Activated effector memory CD4-positive, alpha-beta T cell treated with Interleukin-2 at 50 U/mL for 16 hours (primary cell): ENCODE results near the gene CDH15.

Experiments
- DNase-seq: peaks from one replicate; pipeline ENCODE4 v3.0.0-alpha.2; 2020

Gene CDH15

GRCh38 chr16:89140981-89141883 is 30.3 kb upstream of the CDH15 start:
- no peak for DNase-seq

- no peak for DNase-seq
These were observed 29.7 kb upstream of the CDH15 start for GRCh38 chr16:89141884-89142267.

DNA sequence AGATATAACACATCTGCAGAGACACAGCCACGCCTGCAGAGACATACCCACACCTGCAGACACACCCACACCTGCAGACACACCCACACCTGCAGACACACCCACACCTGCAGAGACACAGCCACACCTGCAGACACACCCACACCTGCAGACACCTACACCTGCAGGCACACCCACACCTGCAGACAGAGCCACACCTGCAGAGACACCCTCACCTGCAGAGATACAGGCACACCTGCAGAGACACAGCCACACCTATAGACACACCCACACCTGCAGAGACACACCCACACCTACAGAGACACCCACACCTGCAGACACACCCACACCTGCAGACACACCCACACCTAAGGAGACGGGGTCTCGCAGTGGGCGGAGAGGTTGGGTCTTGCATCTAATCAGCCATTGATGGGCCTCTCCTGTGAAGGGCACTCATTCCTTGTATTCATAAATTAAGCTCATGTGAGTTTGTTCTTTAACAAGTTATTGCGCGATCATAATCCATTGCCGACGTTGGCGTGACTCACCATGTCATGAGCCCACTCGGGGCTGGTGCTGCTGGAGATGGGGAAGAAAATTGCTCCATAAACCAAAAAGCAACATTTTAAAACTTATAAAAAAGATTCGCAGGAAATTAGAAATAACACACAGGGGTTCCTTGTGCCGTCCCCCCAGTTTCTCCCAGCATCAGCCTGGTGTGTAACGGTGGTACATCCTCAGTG is 28.9 kb upstream of the CDH15 start:
- DNase-seq: no peak

GRCh38 chr16:89143201-89143741 is 28.3 kb upstream of the CDH15 start:
- DNase-seq: no peak

- DNase-seq: no peak
These were observed 27.5 kb upstream of the CDH15 start for GRCh38 chr16:89143911-89144675.

GRCh38 chr16:89144681-89145080 is 26.9 kb upstream of the CDH15 start:
- DNase-seq: no peak

DNA sequence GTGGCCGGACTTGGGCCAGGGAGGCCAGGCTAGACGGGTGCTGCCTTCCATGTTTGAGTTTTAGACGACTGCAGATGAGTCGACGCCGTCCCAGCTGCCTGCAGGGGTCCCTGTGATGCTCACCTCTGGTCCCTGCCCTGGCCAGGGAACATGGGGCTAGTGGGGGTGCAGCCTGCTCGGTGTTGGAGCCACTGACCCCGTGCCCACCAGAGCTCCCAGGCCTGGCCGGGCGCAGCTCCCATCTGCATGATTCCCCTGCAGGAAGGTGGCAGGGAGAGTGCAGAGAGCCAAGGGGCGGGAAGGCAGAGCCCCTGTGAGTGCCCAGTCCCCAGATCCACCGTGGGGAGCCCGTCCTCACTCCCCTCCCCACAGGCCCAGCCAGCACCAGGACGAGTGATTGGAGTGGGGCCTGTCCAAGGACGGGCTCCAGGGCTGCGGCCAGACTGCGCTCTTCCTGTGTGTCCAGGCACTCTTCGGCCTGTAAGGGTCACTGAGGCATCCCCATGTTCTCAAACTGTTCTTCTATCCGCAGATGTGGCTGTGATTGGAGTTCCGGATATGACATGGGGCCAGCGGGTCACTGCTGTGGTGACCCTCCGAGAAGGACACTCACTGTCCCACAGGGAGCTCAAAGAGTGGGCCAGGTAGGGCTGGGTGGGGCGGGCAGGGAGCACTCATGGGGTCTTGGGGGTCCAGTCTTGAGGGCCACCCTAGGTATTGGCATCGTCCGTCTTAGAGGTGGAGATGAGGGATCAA is 26.0 kb upstream of the CDH15 start:
- DNase-seq: no peak

DNA sequence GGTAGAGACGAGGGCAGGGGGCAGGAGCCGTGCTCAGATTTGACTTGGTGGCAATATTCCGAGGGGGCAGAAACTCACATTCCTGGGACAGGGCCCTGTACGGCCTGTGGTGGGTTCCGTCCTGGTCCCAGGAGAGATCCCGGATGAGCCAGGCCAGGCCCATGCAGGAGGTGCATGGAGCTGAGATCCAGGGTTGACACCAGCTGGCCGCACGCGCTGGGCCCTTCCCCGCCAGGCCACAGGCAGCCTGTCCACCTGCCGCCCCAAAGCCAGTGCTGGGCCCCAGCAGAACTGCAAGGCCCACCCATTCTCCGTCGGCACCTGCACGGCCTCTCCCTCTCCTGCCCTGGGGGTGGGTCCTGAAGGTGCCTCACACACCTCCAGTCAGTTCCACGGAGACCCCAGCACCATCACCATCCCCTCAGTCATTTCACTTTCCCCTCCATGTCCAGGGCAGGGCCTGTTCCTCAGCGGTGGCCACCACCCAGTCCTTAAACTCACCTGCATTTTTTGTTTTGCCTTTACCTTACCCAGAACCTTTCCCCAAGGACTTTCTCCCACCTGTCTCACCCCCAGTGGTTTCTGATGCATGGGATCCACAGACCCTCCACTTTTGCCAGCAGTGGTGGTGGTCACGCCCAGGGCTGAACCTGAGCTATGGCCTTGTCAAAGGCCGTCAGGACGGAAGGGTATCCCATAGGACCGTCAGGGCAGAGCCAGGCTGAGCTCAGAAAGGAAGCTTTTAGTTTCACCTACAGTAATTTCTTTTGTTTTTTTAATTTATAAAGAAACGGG is 25.1 kb upstream of the CDH15 start:
- DNase-seq: no peak

DNA sequence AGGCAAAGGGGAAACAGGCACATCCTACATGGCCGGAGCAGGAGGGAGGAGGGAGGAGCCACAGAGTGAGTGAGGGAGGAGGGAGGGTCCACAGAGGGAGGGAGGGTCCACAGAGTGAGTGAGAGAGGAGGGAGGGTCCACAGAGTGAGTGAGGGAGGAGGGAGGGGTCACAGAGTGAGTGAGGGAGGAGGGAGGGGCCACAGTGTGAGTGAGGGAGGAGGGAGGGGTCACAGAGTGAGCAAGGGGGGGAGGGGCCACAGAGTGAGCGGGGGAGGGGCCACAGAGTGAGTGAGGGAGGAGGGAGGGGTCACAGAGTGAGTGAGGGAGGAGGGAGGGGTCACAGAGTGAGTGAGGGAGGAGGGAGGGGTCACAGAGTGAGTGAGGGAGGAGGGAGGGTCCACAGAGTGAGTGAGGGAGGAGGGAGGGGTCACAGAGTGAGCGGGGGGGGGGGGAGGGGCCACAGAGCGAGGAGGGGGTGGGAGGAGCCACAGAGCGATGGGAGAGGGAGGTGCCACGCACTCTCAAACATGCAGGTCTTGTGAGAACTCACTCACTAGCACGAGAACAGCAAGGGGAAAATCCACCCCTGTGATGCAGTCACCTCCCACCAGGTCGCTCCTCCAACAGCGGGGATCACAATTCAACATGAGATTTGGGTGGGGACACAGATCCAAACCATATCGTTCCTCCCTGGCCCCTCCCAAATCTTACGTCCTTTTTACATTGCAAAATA is 24.3 kb upstream of the CDH15 start:
- DNase-seq: no peak

DNA sequence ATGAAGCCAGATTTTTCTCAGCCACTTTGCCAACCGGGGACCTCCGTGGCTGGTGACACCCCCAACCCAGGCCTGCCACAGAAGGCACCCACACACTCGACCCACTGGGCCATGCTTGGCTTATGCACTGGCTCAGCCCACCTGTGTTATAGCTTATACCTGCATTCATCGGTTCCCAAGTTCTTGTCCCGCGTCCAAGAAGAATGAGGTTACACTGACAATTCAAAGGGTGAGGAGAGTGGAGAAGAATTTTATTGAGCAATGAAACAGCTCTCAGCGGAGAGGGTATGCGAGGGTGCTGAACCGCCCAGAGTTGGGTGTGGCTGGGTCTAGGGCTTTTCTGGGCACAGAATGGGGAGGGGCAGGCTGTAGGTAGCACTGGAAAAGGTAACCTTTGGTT is 22.2 kb upstream of the CDH15 start:
- DNase-seq: no peak

GRCh38 chr16:89150090-89150835 is 21.3 kb upstream of the CDH15 start:
- DNase-seq: no peak

- no peak for DNase-seq
These were observed 20.6 kb upstream of the CDH15 start for GRCh38 chr16:89150981-89151380.

GRCh38 chr16:89152831-89153700 is 18.5 kb upstream of the CDH15 start:
- DNase-seq: no peak

- DNase-seq: no peak
These were observed 17.7 kb upstream of the CDH15 start for GRCh38 chr16:89153848-89154271.

DNA sequence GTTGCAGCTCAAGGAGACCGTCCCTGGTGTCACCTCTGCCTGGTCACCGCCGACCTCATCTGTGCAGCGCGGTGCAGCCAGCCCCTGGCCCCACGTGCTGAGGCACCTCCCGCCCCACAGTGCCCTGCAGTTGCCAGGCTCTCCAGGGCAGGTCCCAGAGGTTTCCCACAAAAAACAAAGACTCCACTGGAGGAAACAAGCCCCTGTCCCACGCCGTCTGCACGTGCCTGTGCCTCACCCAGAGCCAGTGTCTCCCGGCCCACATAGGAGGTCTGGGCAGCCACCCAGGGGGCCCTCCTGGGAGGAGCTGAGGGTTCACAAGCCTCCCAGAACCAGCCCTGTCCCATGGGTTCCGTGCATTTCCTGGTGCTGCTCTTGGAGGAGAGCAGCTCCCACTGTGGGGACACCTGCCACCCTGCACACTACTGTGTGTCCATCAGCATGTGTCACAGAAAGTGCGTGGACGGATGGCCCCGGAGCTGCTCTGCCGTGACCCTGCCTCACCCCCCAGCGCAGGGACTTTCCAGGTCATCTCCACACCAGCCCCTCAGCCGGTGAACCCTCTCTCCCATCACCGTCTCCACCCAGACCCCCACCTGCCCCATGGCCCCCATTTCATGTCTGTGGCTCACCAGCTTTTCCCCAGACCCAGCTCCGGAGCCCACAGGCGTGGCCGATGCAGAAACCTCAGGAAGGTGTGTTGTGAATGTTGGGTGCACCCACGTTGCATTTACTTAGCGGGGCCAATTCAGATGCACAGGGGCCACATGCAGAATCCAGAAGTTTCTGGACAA is 17.0 kb upstream of the CDH15 start:
- no peak for DNase-seq

GRCh38 chr16:89155184-89155679 is 16.3 kb upstream of the CDH15 start:
- DNase-seq: no peak

- DNase-seq: no peak
These were observed 15.5 kb upstream of the CDH15 start for GRCh38 chr16:89155851-89156739.
